ENCODE data around the gene KDM6A. TPM values are rescaled to one million over a fixed set of nuclear protein-coding genes. Genes with fewer than 3 reads are reported as not detected.

KDM6A gene
- total and polyA plus RNA-seq, 2 of the 13 experiments (the other 11 are each of a cell fraction or from before 2014, with no cell fraction given) = 16.7 to 18.2 TPM

- no peak for TF ChIP-seq JDP2 (CRISPR knock-in tag; IDR thresholded peaks at IDR 0.05; ENCODE audit: borderline replicate concordance)
- TF ChIP-seq, protein P1, sequence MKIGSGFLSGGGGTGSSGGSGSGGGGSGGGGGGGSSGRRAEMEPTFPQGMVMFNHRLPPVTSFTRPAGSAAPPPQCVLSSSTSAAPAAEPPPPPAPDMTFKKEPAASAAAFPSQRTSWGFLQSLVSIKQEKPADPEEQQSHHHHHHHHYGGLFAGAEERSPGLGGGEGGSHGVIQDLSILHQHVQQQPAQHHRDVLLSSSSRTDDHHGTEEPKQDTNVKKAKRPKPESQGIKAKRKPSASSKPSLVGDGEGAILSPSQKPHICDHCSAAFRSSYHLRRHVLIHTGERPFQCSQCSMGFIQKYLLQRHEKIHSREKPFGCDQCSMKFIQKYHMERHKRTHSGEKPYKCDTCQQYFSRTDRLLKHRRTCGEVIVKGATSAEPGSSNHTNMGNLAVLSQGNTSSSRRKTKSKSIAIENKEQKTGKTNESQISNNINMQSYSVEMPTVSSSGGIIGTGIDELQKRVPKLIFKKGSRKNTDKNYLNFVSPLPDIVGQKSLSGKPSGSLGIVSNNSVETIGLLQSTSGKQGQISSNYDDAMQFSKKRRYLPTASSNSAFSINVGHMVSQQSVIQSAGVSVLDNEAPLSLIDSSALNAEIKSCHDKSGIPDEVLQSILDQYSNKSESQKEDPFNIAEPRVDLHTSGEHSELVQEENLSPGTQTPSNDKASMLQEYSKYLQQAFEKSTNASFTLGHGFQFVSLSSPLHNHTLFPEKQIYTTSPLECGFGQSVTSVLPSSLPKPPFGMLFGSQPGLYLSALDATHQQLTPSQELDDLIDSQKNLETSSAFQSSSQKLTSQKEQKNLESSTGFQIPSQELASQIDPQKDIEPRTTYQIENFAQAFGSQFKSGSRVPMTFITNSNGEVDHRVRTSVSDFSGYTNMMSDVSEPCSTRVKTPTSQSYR (CRISPR knock-in tag; IDR thresholded peaks at IDR 0.05; ENCODE audit: borderline replicate concordance) = 0 out of 2 replicates have a peak, but pooled peaks have one; percentile 5
- no peak for TF ChIP-seq CBX1 (IDR thresholded peaks at IDR 0.05; ENCODE audit: low read depth)
- no peak for TF ChIP-seq PLSCR1 (CRISPR knock-in tag; IDR thresholded peaks at IDR 0.05; ENCODE audit: borderline replicate concordance)
- no peak for TF ChIP-seq SOX6 (IDR thresholded peaks at IDR 0.05)
- TF ChIP-seq SOX6 (CRISPR knock-in tag; IDR thresholded peaks at IDR 0.05) = no peak
- no peak for TF ChIP-seq AKAP8 (CRISPR knock-in tag; IDR thresholded peaks at IDR 0.05)
- TF ChIP-seq ZBTB42 (CRISPR knock-in tag; IDR thresholded peaks at IDR 0.05) = no peak
- no peak for TF ChIP-seq ASH2L (IDR thresholded peaks at IDR 0.05; ENCODE audit: insufficient read length, low read depth, low read length)
- no peak for TF ChIP-seq ZKSCAN5 (CRISPR knock-in tag; IDR thresholded peaks at IDR 0.05)
- TF ChIP-seq ZNF770 (CRISPR knock-in tag; IDR thresholded peaks at IDR 0.05) = no peak
- TF ChIP-seq ZNF747 (CRISPR knock-in tag; IDR thresholded peaks at IDR 0.05; ENCODE audit: borderline replicate concordance) = no peak
- peak in 1 of 2 experiments; percentile 56; a peak in 1 of 4 replicates for TF ChIP-seq POLR2A (IDR thresholded peaks at IDR 0.05; ENCODE audit: insufficient read depth in 1 of 2, low read depth in 2 of 2, low read length in 2 of 2)
- no peak for TF ChIP-seq TAF15 (IDR thresholded peaks at IDR 0.05; ENCODE audit: low read depth, low read length, poor library complexity, severe bottlenecking)
- 0 out of 2 replicates have a peak, but pooled peaks have one; percentile 22 for TF ChIP-seq ZBTB38 (CRISPR knock-in tag; IDR thresholded peaks at IDR 0.05)
- TF ChIP-seq CTCF (CRISPR knock-in tag; IDR thresholded peaks at IDR 0.05) = 0 out of 2 replicates have a peak, but pooled peaks have one; percentile 11
- no peak for TF ChIP-seq ARNT (IDR thresholded peaks at IDR 0.05)
- TF ChIP-seq KDM6A (CRISPR knock-in tag; IDR thresholded peaks at IDR 0.05; ENCODE audit: low read depth) = no peak
- TF ChIP-seq ZNF577 (CRISPR knock-in tag; IDR thresholded peaks at IDR 0.05; ENCODE audit: borderline replicate concordance, low read depth) = no peak
- no peak for TF ChIP-seq POLR2AphosphoS2 (IDR thresholded peaks at IDR 0.05; ENCODE audit: low read depth, low read length)
- no peak for TF ChIP-seq FOXA3 (CRISPR knock-in tag; IDR thresholded peaks at IDR 0.05)
- TF ChIP-seq, protein P2, sequence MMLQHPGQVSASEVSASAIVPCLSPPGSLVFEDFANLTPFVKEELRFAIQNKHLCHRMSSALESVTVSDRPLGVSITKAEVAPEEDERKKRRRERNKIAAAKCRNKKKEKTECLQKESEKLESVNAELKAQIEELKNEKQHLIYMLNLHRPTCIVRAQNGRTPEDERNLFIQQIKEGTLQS (CRISPR knock-in tag; IDR thresholded peaks at IDR 0.05) = no peak
- TF ChIP-seq PCBP2 (optimal IDR thresholded peaks at IDR 0.05; ENCODE audit: low read depth, low read length, poor library complexity, severe bottlenecking) = no peak
Measured at GRCh38 chrX:44871931-44872820, 812 bp upstream of the KDM6A start (continued).
